ENCODE data around the gene MAMLD1. TPM values are rescaled to one million over a fixed set of nuclear protein-coding genes. Genes with fewer than 3 reads are reported as not detected.

Gene MAMLD1
- total RNA-seq, 1 donor from 2014 or later = 2.8 TPM

- Mint-ChIP-seq H3K4me1 (ENCODE audit: unreplicated experiment) (peaks cover 10% of the 10 kb centered on the region), H3K27me3 (ENCODE audit: unreplicated experiment) (peaks cover 8% of the 10 kb centered on the region), H3K36me3 (ENCODE audit: low read depth, unreplicated experiment) (no peaks in the 10 kb centered on the region), H3K4me3 (ENCODE audit: unreplicated experiment) (peak overlapping the region; percentile 16), H3K27ac (ENCODE audit: unreplicated experiment) (no peak overlapping the region), H3K9me3 (ENCODE audit: unreplicated experiment) (no peaks in the 10 kb centered on the region)
- no peak for DNase-seq (ENCODE audit: low spot score)
- TF ChIP-seq, protein P1, sequence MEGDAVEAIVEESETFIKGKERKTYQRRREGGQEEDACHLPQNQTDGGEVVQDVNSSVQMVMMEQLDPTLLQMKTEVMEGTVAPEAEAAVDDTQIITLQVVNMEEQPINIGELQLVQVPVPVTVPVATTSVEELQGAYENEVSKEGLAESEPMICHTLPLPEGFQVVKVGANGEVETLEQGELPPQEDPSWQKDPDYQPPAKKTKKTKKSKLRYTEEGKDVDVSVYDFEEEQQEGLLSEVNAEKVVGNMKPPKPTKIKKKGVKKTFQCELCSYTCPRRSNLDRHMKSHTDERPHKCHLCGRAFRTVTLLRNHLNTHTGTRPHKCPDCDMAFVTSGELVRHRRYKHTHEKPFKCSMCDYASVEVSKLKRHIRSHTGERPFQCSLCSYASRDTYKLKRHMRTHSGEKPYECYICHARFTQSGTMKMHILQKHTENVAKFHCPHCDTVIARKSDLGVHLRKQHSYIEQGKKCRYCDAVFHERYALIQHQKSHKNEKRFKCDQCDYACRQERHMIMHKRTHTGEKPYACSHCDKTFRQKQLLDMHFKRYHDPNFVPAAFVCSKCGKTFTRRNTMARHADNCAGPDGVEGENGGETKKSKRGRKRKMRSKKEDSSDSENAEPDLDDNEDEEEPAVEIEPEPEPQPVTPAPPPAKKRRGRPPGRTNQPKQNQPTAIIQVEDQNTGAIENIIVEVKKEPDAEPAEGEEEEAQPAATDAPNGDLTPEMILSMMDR (IDR thresholded peaks at IDR 0.05; ENCODE audit: unreplicated experiment) = no peak
Observed at GRCh38 chrX:150360331-150360730, 2.8 kb upstream of the MAMLD1 start.

DNA sequence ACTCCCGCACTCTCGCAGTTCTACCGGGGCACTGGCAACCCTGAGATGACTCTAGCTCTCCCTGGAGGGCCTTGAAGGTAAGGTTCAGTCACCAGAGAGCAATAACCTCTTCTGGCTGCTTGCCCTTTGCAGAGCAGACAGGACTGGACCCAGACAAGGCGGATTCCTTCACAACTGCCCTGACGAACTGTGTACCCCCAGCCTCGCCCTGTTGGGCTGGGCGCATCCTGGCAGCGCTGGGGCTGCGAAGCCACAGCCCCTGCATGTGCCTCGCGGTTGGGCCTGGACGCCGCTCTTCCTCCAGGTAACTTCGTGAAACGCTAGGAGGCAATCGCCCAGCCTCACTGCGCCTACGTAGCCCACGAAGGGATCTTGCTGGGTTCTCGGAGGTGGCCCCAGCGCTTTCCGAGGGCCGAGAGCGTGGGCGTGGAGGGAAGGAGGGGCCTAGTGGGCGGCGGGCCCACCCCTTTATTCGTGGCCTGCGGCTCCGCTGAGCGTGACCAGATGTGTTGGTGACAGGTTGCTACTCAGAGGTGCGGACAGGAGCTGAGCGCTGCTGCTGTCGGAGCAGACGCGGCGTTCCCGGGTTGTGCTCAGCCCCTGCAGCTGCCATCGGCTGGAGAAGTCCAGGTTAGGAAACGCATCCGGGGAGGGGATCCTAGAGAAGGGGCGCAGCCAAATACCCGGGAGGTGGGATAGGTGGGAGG lies 1.9 kb upstream of the MAMLD1 start:
- Mint-ChIP-seq H3K4me3 (ENCODE audit: unreplicated experiment) (no peak overlapping the region), H3K36me3 (ENCODE audit: low read depth, unreplicated experiment) (no peaks in the 10 kb centered on the region), H3K27ac (ENCODE audit: unreplicated experiment) (no peak overlapping the region), H3K9me3 (ENCODE audit: unreplicated experiment) (no peaks in the 10 kb centered on the region), H3K27me3 (ENCODE audit: unreplicated experiment) (peaks cover 8% of the 10 kb centered on the region), H3K4me1 (ENCODE audit: unreplicated experiment) (peaks cover 10% of the 10 kb centered on the region)
- peak; percentile 20 for DNase-seq (ENCODE audit: low spot score)
- TF ChIP-seq, protein P1 (IDR thresholded peaks at IDR 0.05; ENCODE audit: unreplicated experiment) = no peak

DNA sequence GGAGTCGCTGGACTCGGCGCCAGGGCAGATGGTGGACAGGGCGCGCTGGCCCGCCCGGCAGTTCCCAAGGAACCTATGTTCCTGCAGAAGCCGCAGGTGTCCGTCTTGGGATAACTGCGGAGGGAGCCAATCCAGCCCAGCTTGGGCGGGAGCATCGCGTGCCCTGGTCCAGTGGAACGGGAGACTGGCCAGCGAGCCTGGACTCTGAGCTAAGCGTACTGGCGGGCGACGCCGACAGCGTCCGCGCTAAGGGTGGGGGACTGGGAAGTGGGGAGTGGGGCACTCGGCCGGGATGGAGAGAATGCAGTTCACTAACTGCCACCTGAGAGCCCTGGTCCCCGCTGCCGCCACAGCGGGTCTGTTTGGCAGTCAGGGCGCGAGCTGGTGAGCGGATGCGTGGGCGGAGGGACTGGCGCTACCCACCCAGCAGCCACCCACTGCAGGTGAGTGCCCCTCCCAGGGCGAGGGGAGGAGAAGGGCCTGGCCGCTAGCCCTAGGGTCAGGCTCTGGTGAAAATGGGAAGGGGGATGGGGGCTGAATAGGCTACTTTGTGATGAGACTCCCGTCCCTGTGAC lies 1.3 kb upstream of the MAMLD1 start:
- H3K4me3 Mint-ChIP-seq (ENCODE audit: unreplicated experiment) = peak overlapping the region; percentile 76
- DNase-seq (ENCODE audit: low spot score) = peak; percentile 3
- H3K36me3 Mint-ChIP-seq (ENCODE audit: low read depth, unreplicated experiment) = no peaks in the 10 kb centered on the region
- peaks cover 10% of the 10 kb centered on the region for H3K4me1 Mint-ChIP-seq (ENCODE audit: unreplicated experiment)
- TF ChIP-seq, protein P1 (IDR thresholded peaks at IDR 0.05; ENCODE audit: unreplicated experiment) = no peak
- peaks cover 8% of the 10 kb centered on the region for H3K27me3 Mint-ChIP-seq (ENCODE audit: unreplicated experiment)
- H3K27ac Mint-ChIP-seq (ENCODE audit: unreplicated experiment) = no peak overlapping the region
- no peaks in the 10 kb centered on the region for H3K9me3 Mint-ChIP-seq (ENCODE audit: unreplicated experiment)

- Mint-ChIP-seq H3K9me3 (ENCODE audit: unreplicated experiment) (no peaks in the 10 kb centered on the region), H3K4me3 (ENCODE audit: unreplicated experiment) (peak overlapping the region; percentile 65), H3K27me3 (ENCODE audit: unreplicated experiment) (peaks cover 8% of the 10 kb centered on the region), H3K36me3 (ENCODE audit: low read depth, unreplicated experiment) (no peaks in the 10 kb centered on the region), H3K27ac (ENCODE audit: unreplicated experiment) (no peak overlapping the region), H3K4me1 (ENCODE audit: unreplicated experiment) (peaks cover 10% of the 10 kb centered on the region)
- DNase-seq (ENCODE audit: low spot score) = peak; percentile 36
- TF ChIP-seq, protein P1 (IDR thresholded peaks at IDR 0.05; ENCODE audit: unreplicated experiment) = no peak
Observed at GRCh38 chrX:150363561-150364346, 637 bp downstream of the MAMLD1 start.

All from endothelial cell (in vitro differentiated cells).